GM19468 (cell line): ENCODE results near the gene FKTN.

Experiments
- ATAC-seq: cut with Tn5 transposase; IDR thresholded peaks from one replicate; pipeline ENCODE4 v1.9.1; 2021; ENCODE audit warnings: mild to moderate bottlenecking, moderate library complexity, moderate number of reproducible peaks; ENCODE audit not compliant: unreplicated experiment; ENCODE audit errors: extremely low read depth

FKTN gene

GRCh38 chr9:105673850-105674387 lies 116.0 kb downstream of the FKTN start:
- no peak for ATAC-seq

- ATAC-seq = no peak
Observed at GRCh38 chr9:105676351-105676923, 118.5 kb downstream of the FKTN start.

DNA sequence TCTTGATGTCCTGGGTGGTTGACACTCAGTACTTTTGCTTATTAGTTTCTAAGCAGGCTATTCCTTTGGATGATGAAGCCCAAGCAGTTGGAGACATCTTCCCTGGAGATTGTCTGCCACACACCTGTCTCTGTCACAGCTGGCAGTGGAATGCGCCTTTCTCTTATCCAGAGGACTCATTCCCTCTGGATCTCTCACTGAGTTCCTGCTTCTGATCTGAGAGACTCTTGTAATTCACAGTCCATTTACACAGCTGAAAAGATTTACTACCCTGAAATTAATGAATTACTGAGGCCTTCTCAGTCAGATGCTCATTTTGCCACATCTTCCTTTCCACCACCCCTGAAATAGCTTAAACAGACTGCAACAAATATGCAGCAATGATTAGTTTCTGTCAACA lies 120.2 kb downstream of the FKTN start:
- ATAC-seq = no peak

- no peak for ATAC-seq
Observed at GRCh38 chr9:105678781-105679180, 120.8 kb downstream of the FKTN start.

DNA sequence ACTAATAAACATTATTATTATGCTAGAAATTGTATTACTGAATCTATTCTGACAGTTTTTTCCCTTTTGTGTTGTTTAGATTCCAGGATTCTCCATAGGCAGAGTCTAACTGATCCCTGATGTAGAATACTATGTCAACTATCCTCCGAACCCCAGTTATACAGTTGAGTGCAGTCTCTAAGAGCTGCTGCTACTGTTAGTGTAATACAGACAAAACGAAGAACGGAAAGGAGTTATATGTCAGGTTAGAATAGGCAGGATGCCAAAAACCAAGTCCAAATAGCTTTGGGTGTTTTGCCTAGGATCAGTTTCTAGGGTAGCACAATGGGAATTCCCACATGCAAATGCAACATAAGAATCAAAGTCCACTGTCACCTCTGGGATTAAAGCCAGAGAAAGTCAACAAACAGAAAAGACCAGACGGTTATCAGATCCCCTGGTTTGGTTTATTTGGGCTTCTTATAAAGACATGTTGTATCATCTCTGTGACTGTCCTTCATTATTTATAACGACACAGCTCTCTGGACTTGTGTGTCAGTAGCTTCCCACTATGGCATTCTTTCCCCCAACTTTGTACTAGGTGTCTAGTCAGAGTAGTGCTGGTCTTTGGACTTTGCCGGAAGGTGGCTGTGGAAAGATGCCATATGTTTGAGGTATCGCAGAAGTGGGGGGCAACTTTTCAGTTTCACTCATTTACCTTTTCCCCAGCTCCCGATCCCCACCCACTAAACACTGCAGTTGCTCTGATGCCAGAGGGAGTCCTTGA lies 121.5 kb downstream of the FKTN start:
- no peak for ATAC-seq

GRCh38 chr9:105681313-105681712 lies 123.4 kb downstream of the FKTN start:
- no peak for ATAC-seq

DNA sequence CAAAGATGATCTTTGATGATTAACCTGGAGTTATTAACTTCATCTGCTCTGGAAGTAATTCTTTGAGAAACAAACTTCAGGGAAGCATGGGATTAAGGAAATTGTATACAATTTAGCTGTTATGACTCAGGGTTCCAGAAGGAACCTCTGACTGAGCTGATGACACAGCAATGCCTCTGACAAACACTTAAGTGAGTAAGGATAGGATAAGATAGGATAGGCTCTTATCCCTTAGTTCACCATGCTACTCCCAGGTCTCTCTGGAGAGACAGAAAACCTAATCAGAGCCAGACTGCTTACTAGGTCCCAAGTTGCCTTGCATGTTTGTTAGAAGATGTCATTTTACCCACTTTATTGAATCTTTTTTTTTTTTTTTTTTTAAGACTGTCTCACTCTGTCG lies 123.8 kb downstream of the FKTN start:
- ATAC-seq = no peak

DNA sequence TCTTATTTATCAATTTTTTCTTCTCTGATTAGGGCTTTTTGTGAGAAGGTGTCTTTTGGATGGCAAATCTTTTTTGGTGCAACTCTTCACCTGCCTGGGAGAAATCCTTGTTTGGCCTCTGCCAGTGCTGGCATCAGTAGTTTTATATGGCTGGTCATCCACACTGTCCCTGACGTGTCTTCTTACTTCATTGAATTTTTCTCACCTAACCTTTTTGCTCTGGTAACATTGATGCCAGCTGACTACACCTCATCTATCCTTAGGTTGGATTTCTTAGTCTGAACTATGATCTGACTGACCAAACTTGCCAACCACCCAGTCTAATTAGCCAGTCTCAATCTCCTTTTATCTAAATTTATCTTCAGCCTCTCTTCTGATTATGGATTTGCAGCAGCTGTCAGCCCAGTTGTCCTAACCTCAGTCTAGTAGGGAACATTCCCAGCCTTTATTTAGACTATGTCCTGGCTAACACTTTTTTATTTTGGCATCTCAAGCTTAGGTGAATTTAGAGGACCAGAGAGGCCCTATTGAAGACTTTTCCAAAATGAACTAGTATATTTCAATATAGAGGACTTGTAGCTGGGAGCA lies 125.9 kb downstream of the FKTN start:
- ATAC-seq = no peak

DNA sequence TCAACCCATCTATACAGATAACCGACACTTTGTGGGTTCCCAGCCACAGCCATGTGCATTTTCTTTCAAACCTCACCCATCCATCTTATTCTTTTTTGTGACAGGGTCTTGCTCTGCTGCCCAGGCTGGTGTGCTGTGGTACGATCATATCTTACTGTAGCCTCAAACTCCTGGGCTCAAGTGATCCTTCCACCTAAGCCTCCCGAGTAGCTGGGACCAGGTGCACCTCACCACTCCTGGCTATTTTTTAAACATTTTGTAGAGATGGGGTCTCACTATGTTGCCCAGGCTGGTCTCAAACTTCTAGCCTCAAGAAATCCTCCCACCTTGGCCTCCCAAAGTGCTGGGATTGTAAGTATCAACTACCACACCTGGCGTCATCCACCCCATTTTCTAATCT lies 129.0 kb downstream of the FKTN start:
- ATAC-seq = no peak
